Measurements from ENCODE around the gene PRRG4. TPM values are rescaled to one million over a fixed set of nuclear protein-coding genes. Genes with fewer than 3 reads are reported as not detected.

Gene PRRG4
- total and polyA plus RNA-seq, 2 of the 13 experiments (the other 11 are each of a cell fraction or from before 2014, with no cell fraction given): 0.24 to 0.95 TPM

DNA sequence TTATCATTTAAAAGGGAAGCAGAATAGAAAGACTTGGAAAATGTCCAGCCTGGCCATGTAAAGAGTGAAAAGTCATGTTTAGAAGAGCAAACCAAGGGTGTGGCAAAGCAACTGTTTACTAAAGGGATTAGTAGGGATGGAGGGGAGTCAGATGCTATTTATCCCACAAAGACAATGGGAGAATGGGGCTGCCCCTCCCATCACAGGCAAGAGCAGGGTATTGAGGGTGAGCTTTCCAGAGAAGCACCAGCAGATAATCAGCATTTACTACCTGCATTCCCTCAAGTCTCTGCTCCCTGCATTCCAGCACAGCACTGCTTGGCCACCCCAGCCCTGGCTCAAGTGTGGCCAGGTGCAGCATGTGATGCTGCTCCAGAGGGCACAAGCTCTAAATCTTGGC is 44.4 kb downstream of the PRRG4 start:
- Histone ChIP-seq H3K4me1 (ENCODE audit: insufficient read depth, low read length) (no peaks in the 10 kb centered on the region; the same call in 1 of the 2 replicates), H3K9ac (ENCODE audit: insufficient read depth, low read depth, low read length) (no peak overlapping the region), H3K4me2 (ENCODE audit: low read depth, low read length) (no peak overlapping the region), H3K27me3 (ENCODE audit: control insufficient read depth in 1 of 2, insufficient read depth in 2 of 2, low read length in 2 of 2) (no peaks in the 10 kb centered on the region), H3K27ac (ENCODE audit: extremely low read length, insufficient read depth, low read length) (no peak overlapping the region), H4K20me1 (ENCODE audit: insufficient read depth, low read length) (no peaks in the 10 kb centered on the region), H2AFZ (ENCODE audit: low read length) (no peak overlapping the region), H3K36me3 (replicated peaks in 1 of 2; ENCODE audit: control insufficient read depth in 1 of 2, insufficient read depth in 2 of 2, low read length in 2 of 2) (no peaks in the 10 kb centered on the region), H3K4me3 (replicated peaks in 1 of 3; ENCODE audit: insufficient read depth in 1 of 3, low read depth in 2 of 3, low read length in 3 of 3) (no peak overlapping the region), H3K79me2 (ENCODE audit: insufficient read depth, low read length) (no peaks in the 10 kb centered on the region), H3K9me3 (ENCODE audit: low read length) (no peaks in the 10 kb centered on the region)
- ATAC-seq: peak; percentile 53
- in situ Hi-C loops (cut with HindIII; ENCODE audit: extremely low pct_ligation_motif_present, low pct_unique_long_range_greater_than_20kb) (no loop called here), intact Hi-C loops (cut with micrococcal nuclease; ENCODE audit: unreplicated experiment) (no loop called here)
- peak; percentile 37 for DNase-seq (ENCODE audit: low spot score)
- FAIRE-seq: no peak
- no TSS peak for BruUV-seq (replicated peaks)
- ChIA-PET CTCF (ENCODE audit: low intra/inter-chr PET ratio, low total read pairs) (no interaction called here), POLR2A (no interaction called here)
- no peak for TF ChIP-seq SOX13 (IDR thresholded peaks at IDR 0.05)
- peak in 1 of 2 experiments; percentile 89; a peak in 2 of 4 replicates for TF ChIP-seq SOX13 (CRISPR knock-in tag; conservative IDR thresholded peaks at IDR 0.05 in 1 of 2, IDR thresholded peaks at IDR 0.05 in 1 of 2)
- TF ChIP-seq GATAD2A (CRISPR knock-in tag; IDR thresholded peaks at IDR 0.05): 0 out of 2 replicates have a peak, but pooled peaks have one; percentile 23
- TF ChIP-seq, protein P1, sequence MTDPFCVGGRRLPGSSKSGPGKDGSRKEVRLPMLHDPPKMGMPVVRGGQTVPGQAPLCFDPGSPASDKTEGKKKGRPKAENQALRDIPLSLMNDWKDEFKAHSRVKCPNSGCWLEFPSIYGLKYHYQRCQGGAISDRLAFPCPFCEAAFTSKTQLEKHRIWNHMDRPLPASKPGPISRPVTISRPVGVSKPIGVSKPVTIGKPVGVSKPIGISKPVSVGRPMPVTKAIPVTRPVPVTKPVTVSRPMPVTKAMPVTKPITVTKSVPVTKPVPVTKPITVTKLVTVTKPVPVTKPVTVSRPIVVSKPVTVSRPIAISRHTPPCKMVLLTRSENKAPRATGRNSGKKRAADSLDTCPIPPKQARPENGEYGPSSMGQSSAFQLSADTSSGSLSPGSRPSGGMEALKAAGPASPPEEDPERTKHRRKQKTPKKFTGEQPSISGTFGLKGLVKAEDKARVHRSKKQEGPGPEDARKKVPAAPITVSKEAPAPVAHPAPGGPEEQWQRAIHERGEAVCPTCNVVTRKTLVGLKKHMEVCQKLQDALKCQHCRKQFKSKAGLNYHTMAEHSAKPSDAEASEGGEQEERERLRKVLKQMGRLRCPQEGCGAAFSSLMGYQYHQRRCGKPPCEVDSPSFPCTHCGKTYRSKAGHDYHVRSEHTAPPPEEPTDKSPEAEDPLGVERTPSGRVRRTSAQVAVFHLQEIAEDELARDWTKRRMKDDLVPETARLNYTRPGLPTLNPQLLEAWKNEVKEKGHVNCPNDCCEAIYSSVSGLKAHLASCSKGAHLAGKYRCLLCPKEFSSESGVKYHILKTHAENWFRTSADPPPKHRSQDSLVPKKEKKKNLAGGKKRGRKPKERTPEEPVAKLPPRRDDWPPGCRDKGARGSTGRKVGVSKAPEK (CRISPR knock-in tag; IDR thresholded peaks at IDR 0.05; ENCODE audit: borderline replicate concordance): no peak
- TF ChIP-seq FOXA1 (IDR thresholded peaks at IDR 0.05): no peak
- TF ChIP-seq FOXA1 (CRISPR knock-in tag; IDR thresholded peaks at IDR 0.05): peak; percentile 14; the same call in 1 of the 2 replicates
- TF ChIP-seq, protein P2, sequence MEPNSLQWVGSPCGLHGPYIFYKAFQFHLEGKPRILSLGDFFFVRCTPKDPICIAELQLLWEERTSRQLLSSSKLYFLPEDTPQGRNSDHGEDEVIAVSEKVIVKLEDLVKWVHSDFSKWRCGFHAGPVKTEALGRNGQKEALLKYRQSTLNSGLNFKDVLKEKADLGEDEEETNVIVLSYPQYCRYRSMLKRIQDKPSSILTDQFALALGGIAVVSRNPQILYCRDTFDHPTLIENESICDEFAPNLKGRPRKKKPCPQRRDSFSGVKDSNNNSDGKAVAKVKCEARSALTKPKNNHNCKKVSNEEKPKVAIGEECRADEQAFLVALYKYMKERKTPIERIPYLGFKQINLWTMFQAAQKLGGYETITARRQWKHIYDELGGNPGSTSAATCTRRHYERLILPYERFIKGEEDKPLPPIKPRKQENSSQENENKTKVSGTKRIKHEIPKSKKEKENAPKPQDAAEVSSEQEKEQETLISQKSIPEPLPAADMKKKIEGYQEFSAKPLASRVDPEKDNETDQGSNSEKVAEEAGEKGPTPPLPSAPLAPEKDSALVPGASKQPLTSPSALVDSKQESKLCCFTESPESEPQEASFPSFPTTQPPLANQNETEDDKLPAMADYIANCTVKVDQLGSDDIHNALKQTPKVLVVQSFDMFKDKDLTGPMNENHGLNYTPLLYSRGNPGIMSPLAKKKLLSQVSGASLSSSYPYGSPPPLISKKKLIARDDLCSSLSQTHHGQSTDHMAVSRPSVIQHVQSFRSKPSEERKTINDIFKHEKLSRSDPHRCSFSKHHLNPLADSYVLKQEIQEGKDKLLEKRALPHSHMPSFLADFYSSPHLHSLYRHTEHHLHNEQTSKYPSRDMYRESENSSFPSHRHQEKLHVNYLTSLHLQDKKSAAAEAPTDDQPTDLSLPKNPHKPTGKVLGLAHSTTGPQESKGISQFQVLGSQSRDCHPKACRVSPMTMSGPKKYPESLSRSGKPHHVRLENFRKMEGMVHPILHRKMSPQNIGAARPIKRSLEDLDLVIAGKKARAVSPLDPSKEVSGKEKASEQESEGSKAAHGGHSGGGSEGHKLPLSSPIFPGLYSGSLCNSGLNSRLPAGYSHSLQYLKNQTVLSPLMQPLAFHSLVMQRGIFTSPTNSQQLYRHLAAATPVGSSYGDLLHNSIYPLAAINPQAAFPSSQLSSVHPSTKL (CRISPR knock-in tag; IDR thresholded peaks at IDR 0.05): 0 out of 2 replicates have a peak, but pooled peaks have one; percentile 29
- no peak for TF ChIP-seq SOX6 (IDR thresholded peaks at IDR 0.05)
- peak; percentile 75 for TF ChIP-seq SOX6 (CRISPR knock-in tag; IDR thresholded peaks at IDR 0.05)
- TF ChIP-seq, protein P3, sequence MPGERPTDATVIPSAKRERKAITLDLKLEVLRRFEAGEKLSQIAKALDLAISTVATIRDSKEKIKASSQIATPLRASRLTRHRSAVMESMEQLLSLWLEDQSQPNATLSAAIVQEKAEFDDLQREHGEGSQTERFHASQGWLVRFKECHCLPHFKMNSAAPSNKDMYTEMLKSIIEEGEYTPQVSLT (CRISPR knock-in tag; IDR thresholded peaks at IDR 0.05; ENCODE audit: borderline replicate concordance, low read depth): no peak
- TF ChIP-seq, protein P4, sequence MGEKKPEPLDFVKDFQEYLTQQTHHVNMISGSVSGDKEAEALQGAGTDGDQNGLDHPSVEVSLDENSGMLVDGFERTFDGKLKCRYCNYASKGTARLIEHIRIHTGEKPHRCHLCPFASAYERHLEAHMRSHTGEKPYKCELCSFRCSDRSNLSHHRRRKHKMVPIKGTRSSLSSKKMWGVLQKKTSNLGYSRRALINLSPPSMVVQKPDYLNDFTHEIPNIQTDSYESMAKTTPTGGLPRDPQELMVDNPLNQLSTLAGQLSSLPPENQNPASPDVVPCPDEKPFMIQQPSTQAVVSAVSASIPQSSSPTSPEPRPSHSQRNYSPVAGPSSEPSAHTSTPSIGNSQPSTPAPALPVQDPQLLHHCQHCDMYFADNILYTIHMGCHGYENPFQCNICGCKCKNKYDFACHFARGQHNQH (CRISPR knock-in tag; IDR thresholded peaks at IDR 0.05): no peak
- TF ChIP-seq, protein P5, sequence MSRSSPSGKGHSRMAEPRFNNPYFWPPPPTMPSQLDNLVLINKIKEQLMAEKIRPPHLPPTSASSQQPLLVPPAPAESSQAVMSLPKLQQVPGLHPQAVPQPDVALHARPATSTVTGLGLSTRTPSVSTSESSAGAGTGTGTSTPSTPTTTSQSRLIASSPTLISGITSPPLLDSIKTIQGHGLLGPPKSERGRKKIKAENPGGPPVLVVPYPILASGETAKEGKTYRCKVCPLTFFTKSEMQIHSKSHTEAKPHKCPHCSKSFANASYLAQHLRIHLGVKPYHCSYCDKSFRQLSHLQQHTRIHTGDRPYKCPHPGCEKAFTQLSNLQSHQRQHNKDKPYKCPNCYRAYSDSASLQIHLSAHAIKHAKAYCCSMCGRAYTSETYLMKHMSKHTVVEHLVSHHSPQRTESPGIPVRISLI (CRISPR knock-in tag; IDR thresholded peaks at IDR 0.05; ENCODE audit: borderline replicate concordance): no peak
- peak; percentile 72; the same call in 1 of the 2 replicates for TF ChIP-seq SOX5 (CRISPR knock-in tag; IDR thresholded peaks at IDR 0.05; ENCODE audit: borderline replicate concordance)
- TF ChIP-seq ARNTL (CRISPR knock-in tag; IDR thresholded peaks at IDR 0.05): no peak
